ENCODE measurements around the gene ADAM12.

DNA sequence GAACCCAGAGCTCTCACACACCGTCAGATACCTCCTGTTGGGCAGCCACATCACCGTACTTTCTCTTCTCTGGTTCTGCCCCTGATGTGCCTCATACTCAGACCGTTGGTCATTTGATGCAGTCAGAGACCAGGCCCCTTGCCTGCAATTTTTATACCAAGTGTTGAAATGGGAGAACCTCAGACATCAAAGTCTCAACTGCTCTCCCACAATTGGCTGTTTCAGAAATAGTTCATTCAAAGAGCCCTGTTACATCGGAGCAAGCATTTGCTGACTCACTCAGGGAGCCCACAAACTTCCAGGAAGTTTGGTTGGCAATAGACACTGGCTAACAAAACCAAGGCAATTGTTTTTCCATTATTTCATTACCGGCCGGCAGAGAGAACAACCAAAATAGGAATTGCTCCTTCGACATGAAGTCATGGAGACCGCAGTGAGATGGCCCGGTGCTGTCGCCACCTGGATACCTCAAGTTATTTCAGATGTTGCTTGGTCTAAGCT is 33.5 kb upstream of the ADAM12 start:
- no peak for TF ChIP-seq CTCF (conservative IDR thresholded peaks at IDR 0.05)
- no peak for TF ChIP-seq EZH2 (IDR thresholded peaks at IDR 0.05; ENCODE audit: low read depth)
